ENCODE data around the gene ANKRD11. TPM values are rescaled to one million over a fixed set of nuclear protein-coding genes. Genes with fewer than 3 reads are reported as not detected.
"Not testable (repeated sequence)": the region's sequence is repeated elsewhere in the genome, so short reads cannot be mapped to it uniquely, and the experiment has no call there.

Gene ANKRD11
- total RNA-seq, 1 donor from 2014 or later: 178 TPM

- no peak for DNase-seq (ENCODE audit: extremely low read depth, low read depth, low spot score)
These were observed 154.4 kb downstream of the ANKRD11 start for GRCh38 chr16:89335803-89336485.

- no peak for DNase-seq (ENCODE audit: extremely low read depth, low read depth, low spot score)
These were observed 155.2 kb downstream of the ANKRD11 start for GRCh38 chr16:89334988-89335802.

GRCh38 chr16:89334461-89334860 is 155.9 kb downstream of the ANKRD11 start:
- DNase-seq (ENCODE audit: extremely low read depth, low read depth, low spot score): no peak

GRCh38 chr16:89334050-89334449 is 156.3 kb downstream of the ANKRD11 start:
- DNase-seq (ENCODE audit: extremely low read depth, low read depth, low spot score): no peak

GRCh38 chr16:89333401-89334001 is 156.9 kb downstream of the ANKRD11 start:
- DNase-seq (ENCODE audit: extremely low read depth, low read depth, low spot score): not testable (repeated sequence)

GRCh38 chr16:89332902-89333245 is 157.5 kb downstream of the ANKRD11 start:
- DNase-seq (ENCODE audit: extremely low read depth, low read depth, low spot score): no peak

GRCh38 chr16:89332243-89332901 is 158.0 kb downstream of the ANKRD11 start:
- DNase-seq (ENCODE audit: extremely low read depth, low read depth, low spot score): no peak

- no peak for DNase-seq (ENCODE audit: extremely low read depth, low read depth, low spot score)
These were observed 158.8 kb downstream of the ANKRD11 start for GRCh38 chr16:89331371-89332109.

- DNase-seq (ENCODE audit: extremely low read depth, low read depth, low spot score): no peak
These were observed 160.0 kb downstream of the ANKRD11 start for GRCh38 chr16:89330177-89330856.

GRCh38 chr16:89329830-89330176 is 160.6 kb downstream of the ANKRD11 start:
- not testable (repeated sequence) for DNase-seq (ENCODE audit: extremely low read depth, low read depth, low spot score)

GRCh38 chr16:89328412-89329400 is 161.7 kb downstream of the ANKRD11 start:
- not testable (repeated sequence) for DNase-seq (ENCODE audit: extremely low read depth, low read depth, low spot score)

- no peak for DNase-seq (ENCODE audit: extremely low read depth, low read depth, low spot score)
These were observed 163.6 kb downstream of the ANKRD11 start for GRCh38 chr16:89326721-89327120.

- DNase-seq (ENCODE audit: extremely low read depth, low read depth, low spot score): no peak
These were observed 164.4 kb downstream of the ANKRD11 start for GRCh38 chr16:89325861-89326471.

GRCh38 chr16:89324056-89325010 is 166.0 kb downstream of the ANKRD11 start:
- DNase-seq (ENCODE audit: extremely low read depth, low read depth, low spot score): no peak

- DNase-seq (ENCODE audit: extremely low read depth, low read depth, low spot score): no peak
These were observed 167.0 kb downstream of the ANKRD11 start for GRCh38 chr16:89323120-89323960.

GRCh38 chr16:89322321-89323119 is 167.8 kb downstream of the ANKRD11 start:
- no peak for DNase-seq (ENCODE audit: extremely low read depth, low read depth, low spot score)
